GM18868 (cell line): Measurements from ENCODE around the gene SBF1.
"Not testable (repeated sequence)": the region's sequence is repeated elsewhere in the genome, so short reads cannot be mapped to it uniquely, and the experiment has no call there.

ENCODE experiments used
- ATAC-seq: cut with Tn5 transposase; IDR thresholded peaks from one replicate; pipeline ENCODE4 v1.9.1; 2021; ENCODE audit warnings: mild to moderate bottlenecking, moderate library complexity; ENCODE audit not compliant: unreplicated experiment

SBF1 gene

GRCh38 chr22:50432131-50432876, 42.5 kb downstream of the SBF1 start:
- no peak for ATAC-seq

GRCh38 chr22:50425179-50425916, 49.5 kb downstream of the SBF1 start:
- ATAC-seq = no peak

DNA sequence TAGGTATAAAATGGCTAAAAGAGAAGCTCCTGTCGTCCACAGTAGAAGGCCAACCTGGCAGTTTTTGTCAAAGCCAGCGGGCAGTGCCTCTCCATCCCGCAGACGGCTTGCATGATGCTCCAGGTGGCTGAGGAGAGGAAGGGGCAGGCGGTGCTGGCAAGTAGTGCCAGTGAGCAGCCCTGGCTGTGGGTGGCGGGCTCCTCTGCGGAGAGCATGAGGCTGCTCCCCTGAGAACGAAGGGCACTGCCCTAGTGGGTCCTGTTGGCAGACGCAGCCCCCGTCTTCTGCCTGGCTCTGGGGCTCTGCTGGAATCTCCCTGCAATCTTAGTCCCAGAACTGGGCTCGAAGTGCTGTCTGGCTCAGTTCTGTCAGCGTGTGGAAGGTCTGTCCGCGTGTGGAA, 50.9 kb downstream of the SBF1 start:
- no peak for ATAC-seq

DNA sequence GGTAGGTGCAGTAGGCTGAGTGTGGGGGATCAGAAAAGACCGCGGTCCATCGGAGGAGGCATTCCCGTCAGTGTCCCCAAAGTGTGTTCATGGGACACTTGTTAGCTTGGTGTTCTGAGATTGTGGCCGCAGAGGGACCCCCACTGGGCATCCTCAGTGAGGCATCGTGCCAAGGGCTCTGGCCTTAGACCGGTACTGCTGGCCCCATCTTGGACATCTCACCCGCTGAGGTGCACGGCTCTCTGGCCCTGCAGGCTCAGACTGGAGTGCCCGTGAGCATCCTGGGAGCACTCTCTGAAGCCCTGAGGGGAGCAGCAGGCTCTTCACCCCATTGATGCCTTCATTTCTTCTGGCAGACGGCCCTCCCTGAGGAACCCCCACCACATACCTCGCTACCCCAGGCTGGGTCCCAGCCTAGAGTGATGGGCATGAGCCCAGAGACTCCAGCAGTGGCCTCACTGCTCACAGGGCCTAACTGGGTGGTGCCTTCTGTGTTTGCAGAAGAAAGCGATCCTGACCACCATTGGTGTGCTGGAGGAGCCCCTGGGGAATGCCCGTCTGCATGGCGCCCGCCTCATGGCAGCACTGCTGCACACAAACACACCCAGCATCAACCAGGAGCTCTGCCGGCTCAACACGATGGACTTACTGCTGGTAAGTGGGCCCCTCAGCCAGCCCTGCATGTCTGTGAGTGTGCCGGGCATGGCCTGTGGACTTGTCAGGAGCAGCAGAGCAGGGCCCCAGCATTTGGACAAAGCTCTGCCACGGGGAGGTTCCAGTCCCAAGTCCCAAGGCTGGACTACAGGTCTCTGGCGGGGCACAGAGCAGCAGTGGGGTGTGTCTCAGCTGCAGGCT, 51.6 kb downstream of the SBF1 start:
- no peak for ATAC-seq

GRCh38 chr22:50422046-50422445, 52.8 kb downstream of the SBF1 start:
- no peak for ATAC-seq

DNA sequence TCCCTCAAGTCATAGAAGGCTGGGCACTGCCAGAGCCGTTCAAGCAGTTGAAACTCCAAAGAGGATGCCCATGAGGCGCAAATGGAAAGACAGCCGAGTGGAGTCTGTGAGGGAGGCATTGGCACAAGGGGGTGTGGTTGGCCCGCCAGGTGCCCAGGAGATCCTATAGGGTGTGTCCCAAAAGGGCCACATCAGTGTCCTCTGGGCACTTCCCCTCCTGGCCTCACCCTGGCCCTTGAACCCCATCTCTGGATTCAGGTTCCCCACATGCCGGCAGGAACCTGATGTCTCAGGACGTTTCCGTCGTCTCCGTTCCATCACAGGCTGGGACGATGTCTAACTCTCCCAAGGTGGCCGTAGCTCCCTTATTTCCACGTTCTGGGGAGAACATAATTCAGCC, 54.3 kb downstream of the SBF1 start:
- ATAC-seq = no peak

- ATAC-seq = no peak
Measured at GRCh38 chr22:50420015-50420414, 54.8 kb downstream of the SBF1 start.

DNA sequence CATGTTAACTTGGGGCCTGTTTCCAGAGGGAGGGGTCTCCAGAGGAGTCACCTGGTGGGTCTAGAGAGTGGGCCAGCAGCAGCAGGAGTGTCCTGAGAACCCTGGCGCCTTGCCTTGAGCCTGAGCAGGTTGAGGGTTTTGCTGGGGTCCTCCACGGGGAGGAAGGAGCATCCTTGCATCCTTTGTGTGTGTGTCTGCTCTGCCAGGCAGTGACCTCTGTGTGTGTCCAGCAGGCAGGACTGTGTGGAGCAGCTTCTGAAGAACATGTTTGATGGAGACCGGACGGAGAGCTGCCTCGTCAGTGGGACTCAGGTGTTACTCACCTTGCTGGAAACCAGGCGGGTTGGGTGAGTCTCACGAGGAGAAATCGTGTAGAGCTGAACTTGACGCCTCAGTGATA, 55.7 kb downstream of the SBF1 start:
- ATAC-seq = no peak

- no peak for ATAC-seq
Measured at GRCh38 chr22:50418624-50419023, 56.2 kb downstream of the SBF1 start.

DNA sequence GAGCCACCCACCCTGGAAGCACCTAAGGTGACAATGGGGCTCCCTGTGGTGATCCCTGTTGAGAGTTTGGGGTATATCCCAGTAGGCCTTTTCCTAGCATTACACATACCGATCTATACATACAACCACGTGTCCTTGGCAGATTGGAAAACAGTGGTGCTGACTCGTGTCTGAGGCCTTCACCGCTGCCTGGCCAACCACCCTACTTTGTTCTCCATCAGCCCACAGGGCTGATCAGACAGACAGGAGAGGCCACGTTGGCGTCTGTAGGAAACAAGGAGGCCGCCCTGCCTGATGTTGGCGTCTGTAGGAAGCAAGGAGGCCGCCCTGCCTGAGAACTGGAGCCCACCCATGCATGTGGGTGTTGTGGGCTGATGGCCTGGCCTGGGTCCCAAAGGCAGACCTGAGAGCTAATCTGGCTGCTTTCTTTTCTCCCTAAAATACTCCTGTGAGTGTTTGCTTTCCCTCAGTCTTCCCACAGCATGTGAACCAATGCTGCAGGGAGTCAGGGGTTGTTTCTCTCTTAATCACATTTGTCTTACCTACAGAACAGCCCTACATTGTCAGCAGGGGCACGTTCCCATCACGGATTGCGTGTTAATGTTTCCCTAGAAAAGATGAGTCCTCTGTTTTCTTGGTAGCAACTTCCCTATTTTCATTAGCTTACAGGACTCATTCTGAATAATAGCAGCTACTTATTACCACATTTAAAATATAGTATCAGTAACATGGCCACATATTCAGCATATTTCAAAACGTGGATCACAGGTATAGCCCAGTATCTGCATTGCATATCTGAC, 57.2 kb downstream of the SBF1 start:
- ATAC-seq = no peak

DNA sequence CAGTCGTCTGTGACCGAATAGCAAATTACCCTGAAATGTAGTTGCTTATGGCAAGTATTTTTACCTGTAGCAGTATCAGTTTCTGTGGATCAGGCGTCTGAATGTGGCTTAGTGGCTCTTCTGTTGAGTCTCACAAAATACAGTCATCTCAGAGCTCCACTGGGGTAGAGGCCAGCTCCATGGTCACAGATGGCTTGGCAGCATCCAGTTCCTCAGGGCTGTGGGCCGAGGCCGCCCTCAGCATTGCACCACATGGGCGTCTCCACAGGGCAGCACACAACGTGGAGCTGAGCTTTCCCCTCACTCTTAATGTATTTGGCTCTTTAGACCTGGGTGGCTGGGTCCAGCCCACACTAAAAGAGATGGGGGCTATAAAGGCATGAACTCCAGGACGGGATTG, 57.8 kb downstream of the SBF1 start:
- no peak for ATAC-seq

DNA sequence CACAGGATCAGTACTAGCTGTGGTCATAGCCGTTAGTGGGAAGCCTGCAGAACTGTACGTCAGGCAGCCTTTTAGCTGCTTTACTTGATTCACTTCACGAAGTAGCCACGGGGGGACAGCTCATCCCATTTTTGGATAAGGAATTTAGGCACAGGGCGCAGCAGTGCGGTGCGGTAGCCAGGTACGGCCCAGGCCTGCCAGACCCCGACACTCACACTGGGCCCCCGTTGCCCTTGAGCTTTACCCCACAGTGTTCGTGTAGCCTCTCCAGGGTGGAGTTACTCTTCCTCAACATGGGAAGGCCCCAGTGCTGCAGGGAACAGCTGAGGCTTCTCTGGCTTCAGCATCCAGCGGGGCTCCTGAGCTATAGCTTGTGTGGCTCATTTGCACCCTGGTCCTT, 59.4 kb downstream of the SBF1 start:
- no peak for ATAC-seq

- ATAC-seq = no peak
Measured at GRCh38 chr22:50414476-50415248, 60.2 kb downstream of the SBF1 start.

GRCh38 chr22:50408954-50409353, 65.9 kb downstream of the SBF1 start:
- not testable (repeated sequence) for ATAC-seq

GRCh38 chr22:50408311-50408710, 66.5 kb downstream of the SBF1 start:
- no peak for ATAC-seq

DNA sequence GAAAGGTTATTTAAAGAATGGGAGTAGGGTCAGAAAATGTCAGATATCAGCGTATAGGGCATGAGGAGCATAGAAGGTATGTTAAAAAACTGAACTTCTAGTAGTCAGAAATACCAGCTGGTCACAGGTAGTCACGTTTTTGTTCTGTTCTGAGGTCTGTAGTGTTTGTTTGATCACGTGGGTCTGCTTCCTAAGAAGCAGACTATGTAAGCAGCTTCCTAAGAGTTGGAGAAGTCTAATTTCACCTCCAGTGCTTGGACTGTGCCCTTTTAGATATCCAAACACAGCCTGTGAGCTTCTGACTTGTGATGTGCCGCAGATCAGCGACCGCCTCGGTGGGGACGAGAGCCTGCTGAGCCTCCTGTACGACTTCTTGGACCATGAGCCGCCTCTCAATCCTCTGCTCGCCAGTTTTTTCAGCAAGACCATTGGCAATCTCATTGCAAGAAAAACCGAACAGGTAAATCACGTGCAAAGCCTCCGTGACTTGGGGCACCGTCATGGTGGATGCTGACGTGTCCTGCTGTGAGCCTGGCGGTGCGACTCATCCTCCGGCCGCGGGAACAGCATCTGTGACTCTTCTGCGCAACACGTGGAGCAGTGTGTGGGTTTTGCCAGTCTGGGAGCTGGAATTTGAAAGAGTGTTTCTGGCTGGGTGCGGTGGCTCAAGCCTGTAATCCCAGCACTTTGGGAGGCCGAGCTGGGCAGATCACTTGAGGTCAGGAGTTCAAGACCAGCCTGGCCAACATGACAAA, 68.2 kb downstream of the SBF1 start:
- ATAC-seq = no peak

- no peak for ATAC-seq
Measured at GRCh38 chr22:50403701-50404101, 71.1 kb downstream of the SBF1 start.

- ATAC-seq = no peak
Measured at GRCh38 chr22:50401907-50402306, 72.9 kb downstream of the SBF1 start.

DNA sequence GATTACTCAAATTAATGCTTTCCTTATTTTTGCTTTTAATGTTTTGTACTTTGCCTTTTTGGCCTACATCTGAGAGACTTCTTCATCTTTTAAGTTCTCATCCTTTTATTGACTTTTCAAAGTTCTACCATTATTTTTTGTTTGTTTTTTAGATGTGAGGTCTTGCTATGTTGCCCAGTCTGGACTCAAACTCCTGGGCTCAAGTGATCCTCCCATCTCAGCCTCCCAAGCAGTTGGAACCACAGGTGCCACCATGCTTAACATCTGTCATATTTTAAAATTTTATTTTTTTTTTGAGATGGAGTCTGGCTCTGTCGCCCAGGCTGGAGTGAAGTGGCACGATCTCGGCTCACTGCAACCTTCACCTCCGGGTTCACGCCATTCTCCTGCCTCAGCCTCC, 73.9 kb downstream of the SBF1 start:
- no peak for ATAC-seq
